Mucosa of stomach (tissue), 1 donor: Measurements from ENCODE around the gene MMP23B.
A peak's percentile ranks its signal among the peaks of the same experiment; 100 is the strongest.
"Not testable (repeated sequence)": the region's sequence is repeated elsewhere in the genome, so short reads cannot be mapped to it uniquely, and the experiment has no call there.

ENCODE experiments used
- H3K27me3 ChIP-seq: one replicate; pipeline ENCODE4 v1.7.0; 2013; ENCODE audit warnings: mild to moderate bottlenecking, low read length; ENCODE audit not compliant: control insufficient read depth, insufficient read depth
- H3K36me3 ChIP-seq: one replicate; pipeline ENCODE4 v1.7.0; 2013; ENCODE audit warnings: low read length; ENCODE audit not compliant: control insufficient read depth, insufficient read depth
- H3K4me1 ChIP-seq: one replicate; pipeline ENCODE4 v1.7.0; 2013; ENCODE audit warnings: mild to moderate bottlenecking, low read length; ENCODE audit not compliant: control insufficient read depth, insufficient read depth
- H3K4me3 ChIP-seq: one replicate; pipeline ENCODE4 v1.7.0; 2013; ENCODE audit warnings: low read length
- H3K9ac ChIP-seq: one replicate; pipeline ENCODE4 v1.7.0; 2013; ENCODE audit warnings: mild to moderate bottlenecking, low read length, moderate library complexity
- H3K9me3 ChIP-seq: one replicate; pipeline ENCODE4 v1.7.0; 2013; ENCODE audit warnings: mild to moderate bottlenecking, low read length, moderate library complexity; ENCODE audit not compliant: control insufficient read depth
- donor health status: Pancreatic carcinoma.

Gene MMP23B

GRCh38 chr1:1631782-1632420 is at the start of gene MMP23B:
MMP23B (plus strand) TSS chr1:1632173; CDS start chr1:1632219, 46 bp downstream.
- no peak within 1 kb of the TSS for H3K4me3 ChIP-seq

GRCh38 chr1:1582585-1583346 is 49.2 kb upstream of the MMP23B start:
- H3K36me3 ChIP-seq, result no peaks in the 10 kb centered on the region
- no peaks in the 10 kb centered on the region for H3K4me1 ChIP-seq
- no peak overlapping the region for H3K9ac ChIP-seq
- H3K9me3 ChIP-seq, result no peaks in the 10 kb centered on the region
- peaks cover 6% of the 10 kb centered on the region for H3K27me3 ChIP-seq
- no peak overlapping the region for H3K4me3 ChIP-seq

More at GRCh38 chr1:1631782-1632420, at the start of gene MMP23B:
- Histone ChIP-seq H3K4me1 (peaks cover 9% of the 10 kb centered on the region), H3K36me3 (no peaks in the 10 kb centered on the region), H3K9me3 (no peaks in the 10 kb centered on the region), H3K27me3 (peaks cover 14% of the 10 kb centered on the region), H3K9ac (peak within 1 kb of the TSS; percentile 15)

- H3K27me3 ChIP-seq, result peaks cover 8% of the 10 kb centered on the region
- no peaks in the 10 kb centered on the region for H3K9me3 ChIP-seq
- H3K4me3 ChIP-seq, result no peak overlapping the region
- H3K36me3 ChIP-seq, result no peaks in the 10 kb centered on the region
- H3K9ac ChIP-seq, result no peak overlapping the region
- H3K4me1 ChIP-seq, result no peaks in the 10 kb centered on the region
Observed at GRCh38 chr1:1583347-1584010, 48.5 kb upstream of the MMP23B start.

GRCh38 chr1:1591452-1591851 is 40.5 kb upstream of the MMP23B start:
- no peak overlapping the region for H3K4me3 ChIP-seq
- no peaks in the 10 kb centered on the region for H3K4me1 ChIP-seq
- H3K27me3 ChIP-seq, result peaks cover 17% of the 10 kb centered on the region
- no peaks in the 10 kb centered on the region for H3K36me3 ChIP-seq
- H3K9ac ChIP-seq, result no peak overlapping the region
- no peaks in the 10 kb centered on the region for H3K9me3 ChIP-seq

- Histone ChIP-seq H3K36me3 (no peaks in the 10 kb centered on the region), H3K4me3 (no peak overlapping the region), H3K27me3 (peaks cover 34% of the 10 kb centered on the region), H3K9ac (no peak overlapping the region), H3K9me3 (no peaks in the 10 kb centered on the region), H3K4me1 (peaks cover 3% of the 10 kb centered on the region)
Observed at GRCh38 chr1:1593834-1594601, 38.0 kb upstream of the MMP23B start.

- Histone ChIP-seq H3K4me1 (peaks cover 7% of the 10 kb centered on the region), H3K27me3 (peaks cover 38% of the 10 kb centered on the region), H3K9me3 (no peaks in the 10 kb centered on the region), H3K4me3 (no peak overlapping the region), H3K36me3 (no peaks in the 10 kb centered on the region), H3K9ac (no peak overlapping the region)
Observed at GRCh38 chr1:1594602-1595260, 37.2 kb upstream of the MMP23B start.

- H3K9me3 ChIP-seq, H3K9ac ChIP-seq, H3K4me3 ChIP-seq, H3K36me3 ChIP-seq, H3K4me1 ChIP-seq: not testable (repeated sequence)
- H3K27me3 ChIP-seq, result peaks cover 39% of the 10 kb centered on the region
Observed at GRCh38 chr1:1595341-1595740, 36.6 kb upstream of the MMP23B start.

- Histone ChIP-seq H3K9ac (no peak overlapping the region), H3K27me3 (peaks cover 50% of the 10 kb centered on the region), H3K4me3 (no peak overlapping the region), H3K36me3 (no peaks in the 10 kb centered on the region), H3K4me1 (peaks cover 7% of the 10 kb centered on the region), H3K9me3 (no peaks in the 10 kb centered on the region)
Observed at GRCh38 chr1:1596493-1597274, 35.3 kb upstream of the MMP23B start.

- Histone ChIP-seq H3K36me3 (no peaks in the 10 kb centered on the region), H3K27me3 (peaks cover 56% of the 10 kb centered on the region), H3K4me1 (peaks cover 7% of the 10 kb centered on the region), H3K9me3 (no peaks in the 10 kb centered on the region), H3K9ac (no peak overlapping the region), H3K4me3 (no peak overlapping the region)
Observed at GRCh38 chr1:1597275-1597930, 34.6 kb upstream of the MMP23B start.

- H3K27me3 ChIP-seq, result peaks cover 56% of the 10 kb centered on the region
- H3K9me3 ChIP-seq, result no peaks in the 10 kb centered on the region
- H3K9ac ChIP-seq, result no peak overlapping the region
- no peaks in the 10 kb centered on the region for H3K36me3 ChIP-seq
- H3K4me1 ChIP-seq, result peaks cover 7% of the 10 kb centered on the region
- H3K4me3 ChIP-seq, result no peak overlapping the region
Observed at GRCh38 chr1:1598051-1598719, 33.8 kb upstream of the MMP23B start.
